Thymus (tissue), 11 donors: ENCODE results near the gene JAKMIP2. TPM values are rescaled to one million over a fixed set of nuclear protein-coding genes. Genes with fewer than 3 reads are reported as not detected.
"Not testable (repeated sequence)": the region's sequence is repeated elsewhere in the genome, so short reads cannot be mapped to it uniquely, and the experiment has no call there.

Experiments
- DNase-seq, 9 donors: peaks; one replicate each; pipeline ENCODE4 v3.0.0-alpha.2; 2013; ENCODE audit warnings: low spot score in 9 of 9, low read depth in 6 of 9, missing footprints in 1 of 9
- H3K27ac ChIP-seq, 2 donors: one replicate each; pipeline ENCODE4 v1.5.1; 2013; ENCODE audit warnings: control low read depth in 1 of 2, low read depth in 1 of 2, low read length in 1 of 2, mild to moderate bottlenecking in 1 of 2, moderate library complexity in 1 of 2
- H3K27me3 ChIP-seq, 2 donors: one replicate each; pipeline ENCODE4 v1.5.1; 2013; ENCODE audit warnings: low read length in 1 of 2; ENCODE audit not compliant: control insufficient read depth in 2 of 2, insufficient read depth in 1 of 2
- H3K36me3 ChIP-seq, 2 donors: one replicate each; pipeline ENCODE4 v1.5.1; 2013; ENCODE audit warnings: low read length in 1 of 2, mild to moderate bottlenecking in 1 of 2, moderate library complexity in 1 of 2; ENCODE audit not compliant: control insufficient read depth in 2 of 2, insufficient read depth in 2 of 2
- H3K4me1 ChIP-seq, 2 donors: one replicate each; pipeline ENCODE4 v1.5.1; 2013; ENCODE audit warnings: low read length in 2 of 2; ENCODE audit not compliant: control insufficient read depth in 2 of 2, insufficient read depth in 2 of 2
- H3K4me3 ChIP-seq, 2 donors: one replicate each; pipeline ENCODE4 v1.5.1; 2013; ENCODE audit warnings: low read length in 2 of 2, control low read depth in 1 of 2, mild to moderate bottlenecking in 1 of 2
- H3K9me3 ChIP-seq, 2 donors: one replicate each; pipeline ENCODE4 v1.5.1; 2013; ENCODE audit warnings: low read length in 1 of 2, mild to moderate bottlenecking in 1 of 2; ENCODE audit not compliant: control insufficient read depth in 2 of 2, insufficient read depth in 1 of 2
- WGBS: extraction: QIAGEN DNeasy Blood & Tissue Kit; methylation state at CpG from one replicate; pipeline ENCODE4 v1.1.7; 2013; 5-methylcytosine and 5-hydroxymethylcytosine counted together
- polyA plus RNA-seq: library from polyadenylated mRNA; stranded (reverse); fragments of 200-250 nt; gene quantifications from one replicate; pipeline ENCODE4 v1.2.3, GENCODE V29; 2013
- total RNA-seq: library from RNA; stranded (reverse); fragments of 120-200 nt; gene quantifications from one replicate; pipeline ENCODE4 v1.2.4, GENCODE V29; 2013
- donor health status: healthy.

Gene JAKMIP2
- total and polyA plus RNA-seq, 2 donors = 2.6 to 10.3 TPM

DNA sequence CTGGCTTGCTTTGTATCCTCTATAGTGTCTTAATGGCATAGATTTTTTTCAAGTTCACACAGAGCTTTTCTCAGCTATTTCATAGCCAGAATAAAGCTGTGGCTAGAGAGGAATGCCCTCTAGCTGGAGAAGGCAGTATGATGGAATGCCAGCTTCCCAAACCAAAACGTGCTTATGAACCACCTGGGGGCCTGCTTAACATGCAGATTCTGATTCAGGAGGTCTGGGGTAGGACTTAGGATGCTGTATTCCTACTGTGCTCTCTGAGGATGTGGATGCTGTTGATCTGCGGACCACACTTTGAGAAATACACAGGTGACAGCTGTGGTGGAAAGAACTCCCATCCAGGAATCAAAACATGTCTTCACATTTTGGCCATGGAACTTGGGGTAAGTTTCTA lies 222.8 kb downstream of the JAKMIP2 start:
- no peaks in the 10 kb centered on the region for H3K27me3 ChIP-seq
- no peaks in the 10 kb centered on the region for H3K36me3 ChIP-seq
- H3K4me3 ChIP-seq = no peak overlapping the region
- no peak overlapping the region for H3K27ac ChIP-seq
- no peak for DNase-seq
- H3K9me3 ChIP-seq = no peaks in the 10 kb centered on the region
- no peaks in the 10 kb centered on the region for H3K4me1 ChIP-seq
- WGBS = 54% methylated on average over 2 of the region's 2 CpGs

DNA sequence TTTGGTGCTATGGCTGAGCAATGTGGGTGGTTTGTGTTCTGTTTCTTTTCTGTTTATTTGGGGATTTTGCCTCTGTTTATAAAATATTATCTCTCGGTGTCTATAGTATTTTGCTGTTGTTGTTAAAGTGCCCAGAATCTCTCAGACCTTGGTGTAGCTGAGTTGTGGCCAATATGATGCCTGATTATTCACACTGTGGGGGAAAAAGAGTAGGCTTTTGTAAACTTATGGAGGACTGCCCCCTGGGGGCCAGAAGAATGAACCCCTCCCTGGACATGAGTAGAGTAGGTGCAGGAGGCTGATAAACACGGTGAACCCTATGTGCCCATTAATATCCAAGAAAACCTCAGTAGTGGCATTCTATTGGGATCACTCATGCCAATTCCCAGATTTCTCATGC lies 223.7 kb downstream of the JAKMIP2 start:
- DNase-seq = no peak
- H3K4me1 ChIP-seq = no peaks in the 10 kb centered on the region
- H3K36me3 ChIP-seq = no peaks in the 10 kb centered on the region
- H3K9me3 ChIP-seq = no peaks in the 10 kb centered on the region
- H3K27me3 ChIP-seq = no peaks in the 10 kb centered on the region
- H3K27ac ChIP-seq = no peak overlapping the region
- H3K4me3 ChIP-seq = no peak overlapping the region
- 49% methylated on average over 2 of the region's 2 CpGs for WGBS

DNA sequence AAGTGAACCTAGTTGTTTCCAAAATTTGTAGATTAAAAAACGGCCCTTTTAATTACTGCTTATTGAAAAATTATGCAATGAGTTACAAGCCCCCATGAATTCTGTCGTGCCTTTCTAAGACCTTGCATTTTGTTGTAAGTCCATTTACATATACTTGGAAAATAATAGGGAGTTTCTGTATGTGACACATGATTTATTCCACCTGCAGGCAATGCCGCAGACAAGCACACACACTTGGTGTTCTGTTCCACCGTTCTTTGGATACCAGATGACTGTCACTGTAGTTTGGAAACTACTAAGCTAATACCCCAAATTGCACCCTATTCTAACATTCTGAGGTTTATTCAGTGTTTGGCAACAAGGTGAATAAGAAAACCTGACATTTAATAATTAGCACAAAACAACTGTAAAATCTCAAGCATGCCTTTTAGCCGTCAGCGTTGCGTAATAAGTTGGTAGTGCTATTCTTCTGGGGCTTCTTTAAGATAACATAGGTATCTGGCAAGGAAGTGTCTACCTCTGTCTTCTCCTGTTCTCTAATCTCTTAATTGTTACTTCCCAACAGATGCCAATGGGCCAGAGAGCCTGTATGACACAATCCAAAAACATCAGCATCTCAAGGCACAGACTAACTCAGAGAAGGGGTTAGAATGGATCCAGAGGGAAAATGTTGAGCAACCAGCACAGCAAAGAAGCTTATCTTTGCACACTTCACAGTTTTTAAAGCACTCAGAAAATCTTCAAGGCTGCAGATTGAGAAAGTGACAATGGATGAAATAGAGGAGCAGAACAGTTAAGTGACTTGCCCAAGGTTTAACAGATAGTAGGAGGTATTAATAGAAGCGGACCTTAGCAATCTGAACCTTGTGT lies 224.4 kb downstream of the JAKMIP2 start:
- H3K27ac ChIP-seq = no peak overlapping the region
- H3K4me3 ChIP-seq = no peak overlapping the region

DNA sequence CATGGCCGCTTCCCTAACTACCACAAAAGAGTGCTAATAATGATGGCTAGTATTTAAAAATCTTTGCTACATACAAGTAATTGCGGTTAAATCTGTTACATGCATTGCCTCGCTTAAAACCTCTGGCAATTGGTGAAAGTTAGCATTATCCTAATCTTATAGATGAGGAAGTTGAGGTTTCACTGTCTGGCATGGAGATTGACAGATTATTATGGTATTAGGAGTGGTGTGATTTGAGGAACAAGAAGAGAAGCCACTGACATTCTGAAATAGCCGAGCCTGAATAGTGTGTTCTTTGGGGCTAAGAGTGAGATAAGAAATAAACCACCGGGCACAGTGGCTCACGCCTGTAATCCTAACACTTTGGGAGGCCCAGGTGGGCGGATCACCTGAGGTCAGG lies 227.4 kb downstream of the JAKMIP2 start:
- Histone ChIP-seq H3K27ac (no peak overlapping the region), H3K9me3 (no peaks in the 10 kb centered on the region), H3K4me1 (no peaks in the 10 kb centered on the region), H3K27me3 (no peaks in the 10 kb centered on the region), H3K36me3 (no peaks in the 10 kb centered on the region), H3K4me3 (no peak overlapping the region)
- WGBS = 70% methylated on average over 7 of the region's 7 CpGs
- DNase-seq = no peak

More for the DNA sequence above, 224.4 kb downstream of the JAKMIP2 start:
- H3K4me1 ChIP-seq = no peaks in the 10 kb centered on the region
- no peaks in the 10 kb centered on the region for H3K36me3 ChIP-seq
- no peak for DNase-seq
- 94% methylated on average over 8 of the region's 8 CpGs for WGBS
- H3K9me3 ChIP-seq = no peaks in the 10 kb centered on the region
- no peaks in the 10 kb centered on the region for H3K27me3 ChIP-seq

DNA sequence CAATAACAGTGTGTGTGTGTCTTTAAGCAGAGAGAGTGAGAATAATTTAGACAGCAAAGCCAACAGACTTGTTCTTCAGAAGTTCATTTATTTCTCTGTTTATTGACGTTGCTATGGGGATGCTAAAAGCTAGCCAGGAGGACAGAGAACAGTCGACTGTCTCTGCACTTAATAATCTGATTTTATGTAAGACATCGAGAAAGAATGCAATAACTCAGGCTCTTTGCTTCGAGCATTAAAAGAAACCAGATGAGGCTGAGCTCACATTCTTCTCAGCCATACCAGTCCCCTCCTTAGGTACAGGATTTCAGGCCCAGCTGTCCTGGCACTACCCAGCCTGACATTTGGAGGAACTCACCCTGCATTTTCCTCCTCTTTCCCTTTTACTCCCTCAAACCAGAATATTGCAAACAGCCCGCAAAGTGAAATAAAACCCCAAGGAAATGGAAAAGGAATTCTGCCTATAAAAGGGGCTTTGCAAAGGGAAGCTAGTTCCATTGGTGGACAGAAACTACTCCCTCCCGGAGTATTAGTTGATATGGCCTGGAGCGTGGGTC lies 228.2 kb downstream of the JAKMIP2 start:
- H3K27me3 ChIP-seq = no peaks in the 10 kb centered on the region
- no peak overlapping the region for H3K4me3 ChIP-seq
- 88% methylated on average over 7 of the region's 7 CpGs for WGBS
- no peaks in the 10 kb centered on the region for H3K36me3 ChIP-seq
- H3K9me3 ChIP-seq = no peaks in the 10 kb centered on the region
- no peak overlapping the region for H3K27ac ChIP-seq
- no peaks in the 10 kb centered on the region for H3K4me1 ChIP-seq
- no peak for DNase-seq

DNA sequence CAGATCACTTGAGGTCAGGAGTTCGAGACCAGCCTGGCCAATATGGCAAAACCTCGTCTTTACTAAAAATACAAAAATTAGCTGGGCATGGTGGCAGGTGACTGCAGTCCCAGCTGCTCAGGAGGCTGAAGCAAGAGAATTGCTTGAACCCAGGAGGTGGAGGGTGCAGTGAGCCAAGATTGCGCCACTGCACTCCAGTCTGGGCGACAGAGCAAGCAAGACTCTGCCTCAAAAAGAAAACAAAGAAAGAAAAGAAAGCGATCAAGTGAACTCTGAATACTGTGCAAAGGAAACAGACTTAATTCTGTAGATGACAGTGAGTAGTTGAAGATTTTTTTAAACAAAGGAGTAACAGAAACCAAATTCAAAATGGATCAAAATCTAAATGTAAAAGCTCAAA lies 228.7 kb downstream of the JAKMIP2 start:
- H3K27ac ChIP-seq = peak overlapping the region in 1 of 2 donors; percentile 11
- not testable (repeated sequence) for H3K4me3 ChIP-seq

DNA sequence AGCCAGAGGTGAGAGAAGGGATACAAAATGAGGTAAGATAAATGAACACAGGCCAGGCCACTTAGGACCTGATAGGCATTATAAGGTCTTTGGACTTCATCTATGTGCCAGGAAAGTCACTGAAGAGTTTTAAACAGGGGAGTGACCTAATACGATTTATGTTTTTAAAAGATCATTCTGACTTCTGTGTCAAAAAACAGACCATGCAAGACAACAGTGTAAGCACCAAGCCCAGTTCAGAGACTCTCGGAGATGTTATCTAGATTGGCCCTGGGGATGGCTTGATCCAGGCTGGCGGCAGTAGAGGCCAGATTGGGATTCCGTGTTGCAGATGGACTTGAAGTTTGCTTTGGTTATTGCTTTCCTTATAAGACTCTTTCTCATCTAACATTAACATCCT lies 229.6 kb downstream of the JAKMIP2 start:
- H3K4me3 ChIP-seq = no peak overlapping the region
- no peaks in the 10 kb centered on the region for H3K36me3 ChIP-seq
- WGBS = 95% methylated on average over 4 of the region's 4 CpGs
- no peaks in the 10 kb centered on the region for H3K27me3 ChIP-seq
- H3K9me3 ChIP-seq = no peaks in the 10 kb centered on the region
- H3K4me1 ChIP-seq = no peaks in the 10 kb centered on the region
- H3K27ac ChIP-seq = no peak overlapping the region
- no peak for DNase-seq

More for the DNA sequence above, 228.7 kb downstream of the JAKMIP2 start:
- not testable (repeated sequence) for H3K27me3 ChIP-seq, DNase-seq, H3K4me1 ChIP-seq, H3K36me3 ChIP-seq, H3K9me3 ChIP-seq
- WGBS = 85% methylated on average over 5 of the region's 5 CpGs

DNA sequence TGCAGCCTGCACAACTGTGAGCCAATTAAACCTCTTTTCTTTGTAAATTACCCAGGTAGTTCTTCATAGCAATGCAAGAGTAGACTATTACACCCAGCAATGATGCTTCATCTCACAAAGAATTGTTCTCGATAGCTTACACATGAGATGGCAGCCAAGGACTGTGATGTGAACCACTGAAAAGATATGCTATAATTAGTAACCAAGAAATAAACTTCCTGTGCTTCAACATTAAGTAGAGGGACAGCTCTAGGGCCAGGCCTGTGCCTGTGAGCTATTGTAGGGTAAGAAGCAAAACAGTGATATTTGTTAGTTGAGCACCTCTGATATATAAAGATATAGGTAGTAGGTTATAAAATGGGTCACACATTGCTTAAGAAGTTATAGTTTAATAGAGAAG lies 230.9 kb downstream of the JAKMIP2 start:
- WGBS = 97% methylated on average over 1 of the region's 1 CpG
- no peak for DNase-seq
- no peaks in the 10 kb centered on the region for H3K36me3 ChIP-seq
- no peak overlapping the region for H3K4me3 ChIP-seq
- no peaks in the 10 kb centered on the region for H3K9me3 ChIP-seq
- H3K4me1 ChIP-seq = no peaks in the 10 kb centered on the region
- no peak overlapping the region for H3K27ac ChIP-seq
- no peaks in the 10 kb centered on the region for H3K27me3 ChIP-seq

DNA sequence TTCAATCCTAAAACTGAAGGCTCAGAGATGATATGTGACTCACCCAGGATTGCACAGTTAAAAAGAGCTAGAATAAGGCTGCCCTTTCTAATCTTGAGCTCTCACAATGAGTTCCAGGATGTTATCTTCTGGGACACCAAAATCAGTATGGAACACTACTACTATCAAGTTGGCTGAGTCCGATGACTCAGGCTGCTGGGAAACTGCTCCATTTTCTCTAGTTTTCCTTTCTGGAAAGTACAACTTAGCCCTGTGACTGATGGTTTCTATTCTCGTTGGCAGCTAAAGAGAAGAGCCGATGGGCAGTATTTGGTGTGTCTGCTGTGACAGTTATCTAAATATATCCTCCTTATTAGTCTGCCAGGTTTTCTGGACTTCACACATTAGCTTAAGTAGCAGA lies 234.8 kb downstream of the JAKMIP2 start:
- Histone ChIP-seq H3K4me1 (no peaks in the 10 kb centered on the region), H3K4me3 (no peak overlapping the region), H3K9me3 (no peaks in the 10 kb centered on the region), H3K27me3 (no peaks in the 10 kb centered on the region), H3K36me3 (no peaks in the 10 kb centered on the region), H3K27ac (no peak overlapping the region)
- DNase-seq = no peak
- 96% methylated on average over 3 of the region's 3 CpGs for WGBS
